ENCODE results near the gene SVOP.

The SVOP gene

DNA sequence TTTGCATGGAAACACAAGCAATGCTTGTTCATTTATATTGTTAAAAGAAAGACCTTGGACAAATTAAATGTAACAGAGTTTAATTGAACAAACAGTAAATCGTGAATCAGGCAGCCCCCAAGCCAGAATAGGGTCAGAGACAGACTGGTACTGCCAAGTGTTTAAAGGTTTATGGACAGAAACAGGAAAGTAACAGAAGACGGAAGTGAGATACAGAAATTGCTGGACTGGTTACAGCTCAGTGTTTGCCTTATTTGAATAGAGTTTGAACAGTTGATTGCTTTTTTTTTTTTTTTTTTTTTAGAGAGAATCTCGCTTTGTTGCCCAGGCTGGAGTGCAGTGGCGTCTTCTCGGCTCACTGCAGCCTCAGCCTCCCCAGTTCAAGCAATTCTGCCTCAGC is 90.7 kb downstream of the SVOP start:
- no peak for DNase-seq

DNA sequence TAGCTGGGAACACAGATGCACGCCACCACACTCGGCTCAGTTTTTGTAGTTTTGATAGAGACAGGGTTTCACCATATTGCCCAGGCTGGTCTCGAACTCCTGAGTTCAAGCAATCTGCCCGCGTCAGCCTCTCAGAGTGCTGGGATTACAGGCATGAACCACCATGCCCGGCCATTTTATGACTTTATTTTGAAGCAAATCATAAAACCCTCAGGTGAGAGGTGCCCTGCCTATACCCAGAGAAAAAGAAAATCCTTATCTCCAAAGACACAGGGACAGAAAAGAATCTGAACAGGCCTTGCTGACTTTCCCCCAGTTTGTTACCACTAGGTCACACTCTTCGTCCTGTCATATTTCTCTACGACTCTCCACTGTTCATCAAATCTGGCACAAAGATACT is 92.2 kb downstream of the SVOP start:
- no peak for DNase-seq

DNA sequence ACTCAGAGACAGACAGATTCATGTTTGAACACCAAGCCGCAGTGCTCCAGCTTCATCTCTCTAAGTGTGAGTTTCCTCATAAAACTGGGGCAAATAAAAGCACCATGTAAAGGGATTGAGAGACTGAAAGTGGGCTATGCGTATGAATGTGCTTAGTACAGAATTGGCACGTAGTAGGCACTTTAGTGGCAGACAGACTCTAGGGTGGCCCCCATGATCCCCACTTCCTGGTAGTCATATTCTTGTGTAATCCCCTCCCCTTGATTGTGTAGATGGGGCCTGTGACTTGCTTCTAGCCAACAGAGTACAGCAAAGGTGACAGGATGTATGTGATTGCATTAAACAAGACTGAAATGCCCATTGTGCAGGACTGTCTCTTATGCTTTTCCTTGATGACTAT is 98.0 kb downstream of the SVOP start:
- DNase-seq: no peak

DNA sequence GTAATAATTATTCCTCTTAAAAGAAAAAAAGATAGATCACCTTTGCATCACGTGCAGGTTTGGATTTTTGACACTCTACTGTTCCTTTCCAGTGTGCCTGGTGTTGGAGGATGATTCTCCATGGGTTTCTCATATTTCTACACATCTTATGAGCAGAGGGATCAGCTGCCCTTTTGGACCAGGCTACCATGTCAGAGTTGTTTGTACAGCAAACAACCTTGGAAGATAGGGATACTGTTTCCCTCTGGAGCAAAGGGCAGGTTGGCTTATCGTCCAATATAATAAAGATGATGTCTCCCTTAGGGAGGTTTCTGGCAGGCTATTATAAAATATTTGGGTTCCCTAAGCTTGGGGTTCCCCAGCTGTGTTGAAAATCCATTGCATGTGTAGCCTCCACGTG is 98.9 kb downstream of the SVOP start:
- DNase-seq: no peak

DNA sequence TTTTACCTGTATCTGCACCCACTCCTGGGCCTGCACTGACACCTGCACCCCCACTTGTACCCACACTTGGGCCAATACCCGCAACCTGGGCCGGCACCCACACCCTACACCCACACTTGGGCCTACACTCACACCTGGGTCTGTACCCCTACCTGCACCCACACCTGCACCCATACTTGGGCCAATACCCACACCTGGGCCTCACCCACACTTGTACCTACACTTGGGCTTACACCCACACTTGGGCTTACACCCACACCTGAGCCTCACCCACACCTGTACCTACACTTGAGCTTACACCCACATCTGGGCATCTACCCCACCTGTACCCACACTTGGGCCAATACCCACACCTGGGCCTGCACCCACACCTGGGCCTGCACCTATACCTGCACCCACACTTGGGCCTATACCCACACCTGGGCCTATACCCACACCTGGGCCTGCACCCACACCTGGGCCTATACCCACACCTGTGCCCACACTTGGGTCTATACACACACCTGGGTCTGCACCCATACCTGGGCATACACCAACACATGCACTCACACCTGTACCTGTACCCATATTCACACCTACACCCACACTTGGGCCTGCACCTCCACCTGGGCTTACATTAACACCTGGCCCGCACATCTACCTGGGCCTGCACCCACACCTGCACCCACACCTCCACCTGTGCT is 101.8 kb downstream of the SVOP start:
- DNase-seq: no peak

DNA sequence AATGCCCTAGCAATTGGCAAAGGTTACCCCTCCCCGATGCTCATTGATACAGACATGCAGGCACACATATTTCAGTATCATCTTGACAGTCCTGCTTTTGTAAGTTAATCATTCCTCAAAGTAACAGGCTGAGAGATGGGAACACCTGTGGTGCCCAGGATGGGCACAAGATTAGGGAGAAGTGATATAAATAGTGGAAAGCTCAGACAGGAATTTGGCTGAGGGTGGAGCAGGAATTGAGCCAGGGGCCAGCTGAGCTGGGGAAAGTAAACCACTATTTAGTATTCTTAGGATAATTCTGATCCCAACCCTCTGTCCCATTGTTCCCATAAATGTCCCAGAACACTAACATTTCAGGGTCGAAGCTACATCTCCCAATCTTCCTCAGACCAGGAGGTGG is 102.7 kb downstream of the SVOP start:
- no peak for DNase-seq

GRCh38 chr12:108916336-108916735 is 104.5 kb downstream of the SVOP start:
- no peak for DNase-seq

GRCh38 chr12:108915632-108916133 is 105.2 kb downstream of the SVOP start:
- no peak for DNase-seq

GRCh38 chr12:108914121-108914531 is 106.7 kb downstream of the SVOP start:
- no peak for DNase-seq

DNA sequence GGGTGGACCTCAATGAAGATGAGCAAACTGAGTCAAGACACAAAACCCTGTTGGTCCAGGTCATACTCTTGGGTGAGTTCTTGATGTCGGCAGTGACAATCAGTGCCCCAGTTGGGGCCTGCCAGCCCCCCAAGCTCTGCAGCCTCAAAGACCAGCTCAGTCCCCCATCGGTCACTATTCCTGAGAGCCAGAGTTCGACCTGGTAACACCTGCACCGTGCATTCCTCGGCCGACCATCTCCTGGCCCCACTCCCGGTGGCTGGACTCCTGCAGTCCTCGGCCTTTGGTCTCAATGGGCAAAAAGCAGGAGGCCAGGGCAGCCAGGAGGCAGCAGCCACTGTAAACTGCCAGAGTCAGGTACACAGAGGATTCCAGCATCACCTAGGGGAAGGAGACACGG is 108.5 kb downstream of the SVOP start:
- no peak for DNase-seq

GRCh38 chr12:108911915-108912314 is 109.0 kb downstream of the SVOP start:
- no peak for DNase-seq

- DNase-seq: no peak
Observed at GRCh38 chr12:108910336-108910735, 110.5 kb downstream of the SVOP start.

DNA sequence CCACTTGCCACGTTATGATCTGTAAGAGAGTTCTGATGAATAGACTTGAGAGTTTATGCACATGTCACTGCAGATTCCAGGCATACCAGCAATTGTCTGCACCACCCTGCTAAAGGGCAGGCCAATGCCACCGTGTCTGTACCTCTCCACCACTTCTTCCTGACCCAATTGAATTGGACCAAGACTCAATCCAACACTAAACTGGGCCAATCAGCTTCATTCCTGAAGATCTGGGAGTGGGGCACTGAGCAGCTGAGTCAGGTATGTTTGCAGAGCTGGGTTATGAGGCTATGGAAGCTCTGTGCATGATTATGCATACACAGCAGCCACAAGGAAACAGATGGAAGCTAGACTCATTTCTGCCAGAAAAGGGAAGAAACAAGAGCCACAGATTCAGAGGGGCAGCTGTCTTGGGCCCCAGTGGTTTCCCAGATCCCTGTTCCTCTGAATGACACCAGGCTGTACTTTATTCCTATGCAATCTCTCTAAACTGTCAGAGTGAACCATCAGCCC is 113.0 kb downstream of the SVOP start:
- no peak for DNase-seq

DNA sequence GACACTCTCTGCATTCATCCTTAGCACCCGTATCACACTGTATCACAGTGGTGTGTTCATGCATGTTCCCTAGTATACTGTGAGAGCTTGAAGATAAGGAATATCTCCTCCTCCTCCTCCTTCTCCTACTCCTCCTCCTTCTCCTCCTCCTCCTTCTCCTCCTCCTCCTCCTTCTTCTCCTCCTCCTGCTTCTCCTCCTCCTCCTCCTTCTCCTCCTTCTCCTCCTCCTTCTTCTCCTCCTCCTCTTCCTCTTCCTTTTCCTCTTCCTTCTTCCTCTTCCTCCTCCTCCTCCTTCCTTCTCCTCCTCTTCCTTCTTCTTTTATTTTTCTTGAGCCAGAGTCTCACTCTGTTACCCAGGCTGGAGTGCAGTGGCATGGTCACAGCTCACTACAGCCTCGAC is 113.9 kb downstream of the SVOP start:
- no peak for DNase-seq

- no peak for DNase-seq
Observed at GRCh38 chr12:108905725-108906124, 115.1 kb downstream of the SVOP start.

- no peak for DNase-seq
Observed at GRCh38 chr12:108899145-108899544, 121.7 kb downstream of the SVOP start.

- DNase-seq: no peak
Observed at GRCh38 chr12:108896817-108897216, 124.1 kb downstream of the SVOP start.

- DNase-seq: no peak
Observed at GRCh38 chr12:108896336-108896735, 124.5 kb downstream of the SVOP start.

DNA sequence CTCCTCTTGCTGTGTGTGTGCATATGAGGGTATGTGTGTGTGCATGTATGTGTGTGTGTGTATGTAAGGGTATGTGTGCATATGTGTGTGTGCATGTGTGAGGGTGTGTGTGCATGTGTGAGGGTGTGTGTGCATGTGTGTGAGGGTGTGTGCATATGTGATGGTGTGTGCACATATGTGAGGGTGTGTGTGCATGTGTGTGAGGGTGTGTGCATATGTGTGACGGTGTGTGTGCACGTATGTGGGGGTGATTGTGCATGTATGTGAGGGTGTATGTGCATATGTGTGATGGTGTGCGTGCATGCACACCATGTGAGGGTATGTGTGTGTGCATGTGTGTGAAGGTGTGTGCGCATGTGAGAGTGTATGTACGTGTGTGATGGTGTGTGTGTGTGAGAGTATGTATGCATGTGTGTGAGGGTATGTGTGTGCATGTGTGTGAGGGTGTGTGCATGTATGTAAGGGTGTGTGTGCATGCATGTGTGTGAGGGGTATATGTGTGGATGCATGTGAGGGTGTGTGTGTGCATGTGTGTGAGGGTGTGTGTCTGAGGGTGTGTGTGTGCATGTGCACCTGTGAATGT is 125.6 kb downstream of the SVOP start:
- no peak for DNase-seq

DNA sequence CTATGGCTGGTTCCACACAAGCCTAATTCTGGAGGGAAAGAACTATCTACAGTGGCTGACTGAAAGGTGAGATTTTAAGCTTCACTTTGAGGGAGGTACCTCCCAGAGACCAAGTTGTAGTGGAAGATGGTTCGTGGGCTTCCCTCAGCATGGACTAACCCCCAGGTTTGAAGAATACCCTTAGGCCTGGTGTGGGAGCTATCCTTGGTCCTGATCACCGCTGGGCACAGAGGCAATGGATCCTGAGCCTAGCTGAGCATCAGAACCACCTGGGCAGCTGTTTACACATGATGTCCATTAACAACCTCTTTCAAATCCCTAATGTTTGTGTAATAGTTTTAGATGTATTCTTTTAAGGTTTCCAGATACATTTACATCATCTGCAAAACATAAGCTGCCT is 130.7 kb downstream of the SVOP start:
- no peak for DNase-seq

DNA sequence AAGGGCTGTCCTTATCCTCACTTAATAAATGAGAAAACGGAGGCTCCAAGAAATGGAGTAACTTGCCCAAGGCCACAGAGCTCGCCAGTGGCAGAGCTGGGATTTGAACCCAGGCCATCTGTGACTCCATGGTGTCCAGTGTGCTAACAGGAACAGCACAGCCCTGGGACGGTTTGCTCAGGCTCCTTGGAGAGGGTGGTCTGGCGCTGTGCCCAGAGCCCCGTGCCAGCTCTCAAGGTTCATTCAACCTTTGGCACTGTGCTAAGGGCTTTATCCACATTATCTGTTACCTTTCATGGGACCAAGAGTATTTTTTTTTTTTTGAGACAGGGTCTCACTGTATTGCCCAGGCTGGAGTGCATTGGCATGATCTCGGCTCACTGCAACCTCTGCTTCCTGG is 132.8 kb downstream of the SVOP start:
- no peak for DNase-seq

DNA sequence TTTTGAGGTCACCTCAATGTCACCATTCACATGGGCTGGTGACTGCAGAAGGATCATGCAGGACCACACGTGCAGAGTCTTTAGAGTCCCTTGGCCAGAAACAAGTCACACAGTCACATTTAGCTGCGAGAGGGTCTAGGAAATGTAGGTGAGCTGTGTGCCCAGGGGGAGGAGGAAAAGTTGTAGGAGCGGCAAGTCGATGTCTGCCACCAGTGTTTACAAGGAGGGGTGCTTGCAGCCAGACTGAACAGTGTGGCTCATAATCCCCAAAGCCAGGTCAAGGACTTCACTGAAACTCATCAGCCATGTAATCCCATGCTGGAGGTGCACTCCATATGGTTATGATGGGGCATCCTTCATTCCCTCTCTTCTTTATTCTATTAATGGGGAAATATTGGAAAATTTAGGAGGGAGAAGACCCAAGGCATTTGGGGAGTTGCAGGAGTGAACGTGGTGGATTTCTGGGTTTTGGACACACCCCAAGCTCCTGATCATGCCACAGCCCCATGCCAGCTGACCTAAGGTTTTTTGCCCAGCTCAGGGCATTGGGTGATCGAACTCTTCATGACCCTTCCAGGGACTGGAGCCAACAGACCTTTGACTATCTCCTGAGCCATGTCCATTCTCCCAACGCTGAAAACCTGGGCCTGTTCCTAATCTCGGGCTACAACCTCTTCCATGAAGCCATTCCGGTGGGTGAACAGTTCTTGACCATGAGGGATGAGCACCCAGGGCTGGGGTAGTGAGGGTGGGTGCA is 133.8 kb downstream of the SVOP start:
- DNase-seq: no peak

DNA sequence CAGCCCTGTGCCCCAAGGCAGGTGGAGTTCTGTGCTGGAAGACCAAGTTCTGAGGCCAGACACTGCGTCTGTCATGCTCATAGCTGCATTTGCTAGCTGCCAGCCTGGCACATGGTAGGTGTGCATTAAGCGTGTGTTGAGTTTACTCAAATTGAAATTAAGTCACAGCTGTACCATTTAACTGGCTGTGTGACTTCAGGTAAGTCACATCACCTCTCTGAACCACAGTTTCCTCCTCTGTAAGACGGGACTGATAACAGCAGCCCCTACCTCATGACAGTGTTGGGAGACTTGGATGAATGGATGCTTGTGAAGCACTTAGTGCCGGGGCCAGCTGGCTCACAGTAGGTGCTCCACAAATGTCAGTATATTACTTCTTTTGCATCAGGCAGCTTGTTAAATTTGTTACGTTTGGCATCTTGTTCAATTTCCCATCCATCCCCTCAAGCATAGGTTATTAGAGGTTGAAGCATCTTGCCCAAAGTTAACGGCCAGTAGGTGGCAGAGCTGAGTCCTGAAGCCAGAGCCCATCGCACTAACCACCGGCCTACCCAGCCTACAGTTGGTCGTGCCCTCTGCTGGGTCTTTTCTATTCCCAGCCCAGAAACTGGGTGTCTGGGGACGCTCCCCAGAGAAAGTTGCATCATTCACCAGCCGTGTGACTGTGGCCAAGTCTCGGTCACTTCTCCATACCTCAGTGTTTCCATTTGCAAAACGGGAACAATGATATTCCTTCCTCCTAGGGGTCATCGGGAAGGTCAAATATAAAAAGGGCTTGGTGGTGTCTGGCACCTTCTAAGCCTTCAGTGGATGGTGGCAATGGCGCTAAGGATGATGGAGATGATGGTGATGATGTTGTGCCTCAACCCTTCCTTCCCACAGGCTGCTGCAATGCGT is 136.5 kb downstream of the SVOP start:
- peak; percentile 59 to 64 for DNase-seq
